ENCODE measurements around the gene SLFN11.

GRCh38 chr17:35368081-35368830 is 5.2 kb downstream of the SLFN11 start:
- TF ChIP-seq POLR2A (IDR thresholded peaks at IDR 0.05; ENCODE audit: low read length) (no peak), GATA1 (IDR thresholded peaks at IDR 0.05; ENCODE audit: low read depth, low read length) (no peak)
